SJSA1 (cell line): Measurements from ENCODE around the gene PTPRM. TPM values are rescaled to one million over a fixed set of nuclear protein-coding genes. Genes with fewer than 3 reads are reported as not detected.
A peak's percentile ranks its signal among the peaks of the same experiment; 100 is the strongest.

Experiments used
- DNase-seq, 2 experiments: peaks; one replicate each; pipeline ENCODE4 v3.0.0-alpha.2; 2015 to 2020; ENCODE audit warnings: low spot score in 2 of 2, low read depth in 1 of 2
- H3K27ac ChIP-seq: fragments of 250-450 bp; sonication (Bioruptor Pico); 2 replicates; pipeline ENCODE4 v1.5.1; 2020; ENCODE audit warnings: mild to moderate bottlenecking, moderate library complexity
- H3K27me3 ChIP-seq: fragments of 250-450 bp; sonication (Bioruptor Pico); replicated peaks from 2 replicates; pipeline ENCODE4 v1.5.1; 2020; ENCODE audit warnings: mild to moderate bottlenecking, moderate library complexity
- H3K36me3 ChIP-seq: fragments of 250-450 bp; sonication (Bioruptor Pico); 2 replicates; pipeline ENCODE4 v1.5.1; 2020; ENCODE audit warnings: mild to moderate bottlenecking
- H3K4me1 ChIP-seq: fragments of 250-450 bp; sonication (Bioruptor Pico); replicated peaks from 2 replicates; pipeline ENCODE4 v1.6.1; 2021; ENCODE audit warnings: mild to moderate bottlenecking
- H3K4me3 ChIP-seq: fragments of 250-450 bp; sonication (Bioruptor Pico); 2 replicates; pipeline ENCODE4 v1.5.1; 2020; ENCODE audit warnings: mild to moderate bottlenecking
- H3K9me3 ChIP-seq: fragments of 250-450 bp; sonication (Bioruptor Pico); replicated peaks from 2 replicates; pipeline ENCODE4 v1.5.1; 2020; ENCODE audit warnings: mild to moderate bottlenecking
- total RNA-seq: library from RNA; depleted of rRNA; stranded (reverse); fragments of >200 nt; shearing (Covaris generic); gene quantifications from 2 replicates; pipeline ENCODE4 v1.2.3, GENCODE V29; 2014

The PTPRM gene
- total RNA-seq, 1 experiment from 2014 or later: 68.3 TPM

- Histone ChIP-seq H3K27me3 (no peaks in the 10 kb centered on the region), H3K36me3 (no peaks in the 10 kb centered on the region), H3K27ac (peak overlapping the region; percentile 15; the same call in 1 of the 2 replicates), H3K4me1 (peaks cover 9% of the 10 kb centered on the region; the same call in 1 of the 2 replicates), H3K9me3 (no peaks in the 10 kb centered on the region), H3K4me3 (no peak overlapping the region)
- peak in 1 of 2 experiments; percentile 15 for DNase-seq
Measured at GRCh38 chr18:7822435-7823331, 255.6 kb downstream of the PTPRM start.

- Histone ChIP-seq H3K27me3 (no peaks in the 10 kb centered on the region), H3K36me3 (no peaks in the 10 kb centered on the region), H3K4me3 (no peak overlapping the region), H3K4me1 (peaks cover 9% of the 10 kb centered on the region; the same call in 1 of the 2 replicates), H3K27ac (no peak overlapping the region), H3K9me3 (no peaks in the 10 kb centered on the region)
- DNase-seq: no peak
Measured at GRCh38 chr18:7824970-7825369, 257.9 kb downstream of the PTPRM start.

GRCh38 chr18:7830468-7830867, 263.4 kb downstream of the PTPRM start:
- H3K27ac ChIP-seq: no peak overlapping the region
- no peaks in the 10 kb centered on the region for H3K4me1 ChIP-seq
- no peak for DNase-seq
- H3K9me3 ChIP-seq: no peaks in the 10 kb centered on the region
- H3K36me3 ChIP-seq: no peaks in the 10 kb centered on the region
- no peak overlapping the region for H3K4me3 ChIP-seq
- H3K27me3 ChIP-seq: no peaks in the 10 kb centered on the region

GRCh38 chr18:7839548-7839947, 272.4 kb downstream of the PTPRM start:
- DNase-seq: no peak
- Histone ChIP-seq H3K36me3 (no peaks in the 10 kb centered on the region), H3K4me3 (no peak overlapping the region), H3K27ac (no peak overlapping the region), H3K27me3 (no peaks in the 10 kb centered on the region), H3K4me1 (no peaks in the 10 kb centered on the region), H3K9me3 (peaks cover 13% of the 10 kb centered on the region)

GRCh38 chr18:7840411-7840810, 273.3 kb downstream of the PTPRM start:
- H3K9me3 ChIP-seq: peaks cover 16% of the 10 kb centered on the region
- no peak overlapping the region for H3K27ac ChIP-seq
- H3K4me1 ChIP-seq: no peaks in the 10 kb centered on the region
- H3K4me3 ChIP-seq: no peak overlapping the region
- no peaks in the 10 kb centered on the region for H3K36me3 ChIP-seq
- no peaks in the 10 kb centered on the region for H3K27me3 ChIP-seq
- DNase-seq: no peak

- Histone ChIP-seq H3K4me3 (no peak overlapping the region), H3K36me3 (no peaks in the 10 kb centered on the region), H3K27me3 (no peaks in the 10 kb centered on the region), H3K4me1 (no peaks in the 10 kb centered on the region), H3K27ac (no peak overlapping the region), H3K9me3 (peaks cover 16% of the 10 kb centered on the region)
- no peak for DNase-seq
Measured at GRCh38 chr18:7844017-7844416, 276.9 kb downstream of the PTPRM start.

GRCh38 chr18:7844418-7844817, 277.3 kb downstream of the PTPRM start:
- Histone ChIP-seq H3K27ac (no peak overlapping the region), H3K36me3 (no peaks in the 10 kb centered on the region), H3K27me3 (no peaks in the 10 kb centered on the region), H3K4me1 (no peaks in the 10 kb centered on the region), H3K4me3 (no peak overlapping the region), H3K9me3 (peaks cover 16% of the 10 kb centered on the region)
- no peak for DNase-seq

GRCh38 chr18:7846335-7846734, 279.2 kb downstream of the PTPRM start:
- Histone ChIP-seq H3K4me1 (no peaks in the 10 kb centered on the region), H3K27me3 (no peaks in the 10 kb centered on the region), H3K36me3 (no peaks in the 10 kb centered on the region), H3K27ac (no peak overlapping the region), H3K9me3 (peaks cover 16% of the 10 kb centered on the region), H3K4me3 (no peak overlapping the region)
- no peak for DNase-seq

- Histone ChIP-seq H3K4me1 (no peaks in the 10 kb centered on the region), H3K9me3 (peaks cover 16% of the 10 kb centered on the region), H3K36me3 (no peaks in the 10 kb centered on the region), H3K27me3 (no peaks in the 10 kb centered on the region), H3K4me3 (no peak overlapping the region), H3K27ac (no peak overlapping the region)
- no peak for DNase-seq
Measured at GRCh38 chr18:7847357-7848053, 280.4 kb downstream of the PTPRM start.

GRCh38 chr18:7848054-7848412, 280.9 kb downstream of the PTPRM start:
- peaks cover 16% of the 10 kb centered on the region for H3K9me3 ChIP-seq
- no peak overlapping the region for H3K4me3 ChIP-seq
- no peak overlapping the region for H3K27ac ChIP-seq
- no peaks in the 10 kb centered on the region for H3K27me3 ChIP-seq
- no peaks in the 10 kb centered on the region for H3K4me1 ChIP-seq
- no peak for DNase-seq
- H3K36me3 ChIP-seq: no peaks in the 10 kb centered on the region

- H3K9me3 ChIP-seq: no peaks in the 10 kb centered on the region
- no peak for DNase-seq
- H3K27ac ChIP-seq: no peak overlapping the region
- no peak overlapping the region for H3K4me3 ChIP-seq
- no peaks in the 10 kb centered on the region for H3K36me3 ChIP-seq
- no peaks in the 10 kb centered on the region for H3K4me1 ChIP-seq
- no peaks in the 10 kb centered on the region for H3K27me3 ChIP-seq
Measured at GRCh38 chr18:7850446-7850845, 283.3 kb downstream of the PTPRM start.

GRCh38 chr18:7855028-7855427, 287.9 kb downstream of the PTPRM start:
- H3K4me3 ChIP-seq: no peak overlapping the region

GRCh38 chr18:7855671-7856070, 288.6 kb downstream of the PTPRM start:
- no peak for DNase-seq
- no peak overlapping the region for H3K4me3 ChIP-seq
- no peaks in the 10 kb centered on the region for H3K36me3 ChIP-seq
- H3K27ac ChIP-seq: no peak overlapping the region
- H3K9me3 ChIP-seq: no peaks in the 10 kb centered on the region
- H3K27me3 ChIP-seq: no peaks in the 10 kb centered on the region
- no peaks in the 10 kb centered on the region for H3K4me1 ChIP-seq

More at GRCh38 chr18:7855028-7855427, 287.9 kb downstream of the PTPRM start:
- Histone ChIP-seq H3K27me3 (no peaks in the 10 kb centered on the region), H3K4me1 (no peaks in the 10 kb centered on the region), H3K36me3 (no peaks in the 10 kb centered on the region), H3K27ac (no peak overlapping the region), H3K9me3 (no peaks in the 10 kb centered on the region)
- no peak for DNase-seq

- Histone ChIP-seq H3K36me3 (no peaks in the 10 kb centered on the region), H3K27ac (no peak overlapping the region), H3K4me1 (no peaks in the 10 kb centered on the region), H3K27me3 (no peaks in the 10 kb centered on the region), H3K9me3 (no peaks in the 10 kb centered on the region), H3K4me3 (no peak overlapping the region)
- no peak for DNase-seq
Measured at GRCh38 chr18:7856116-7856515, 289.0 kb downstream of the PTPRM start.
